OCI-LY3 (cell line): ENCODE measurements around the gene S1PR1.

ENCODE experiments used
- H2AFZ ChIP-seq: fragments of 200-600, 300-600 bp; shearing (Covaris generic); 2 replicates; pipeline ENCODE4 v1.6.0; 2014; ENCODE audit warnings: antibody characterized with exemption, low read depth, low read length
- H3K27ac ChIP-seq: fragments of 200-600, 300-600 bp; sonication (generic); 2 replicates; pipeline ENCODE4 v1.5.1; 2014; ENCODE audit warnings: mild to moderate bottlenecking, low read length, moderate library complexity, mixed read lengths
- H3K27me3 ChIP-seq: fragments of 200-600, 300-600 bp; sonication (generic); 2 replicates; pipeline ENCODE4 v1.6.1; 2014; ENCODE audit warnings: low read depth, low read length, mixed read lengths
- H3K36me3 ChIP-seq: fragments of 200-600, 300-600 bp; sonication (generic); replicated peaks from 2 replicates; pipeline ENCODE3; 2014; ENCODE audit warnings: low read depth, low read length, mixed read lengths
- H3K4me1 ChIP-seq: fragments of 300-600, 200-600 bp; sonication (generic); 2 replicates; pipeline ENCODE4 v1.6.1; 2014; ENCODE audit warnings: low read length, mixed read lengths
- H3K4me2 ChIP-seq: fragments of 200-600, 300-600 bp; sonication (generic); 2 replicates; pipeline ENCODE4 v1.6.1; 2014; ENCODE audit warnings: low read length, mixed read lengths
- H3K4me3 ChIP-seq: fragments of 300-600, 200-600 bp; sonication (generic); 2 replicates; pipeline ENCODE4 v1.5.1; 2014; ENCODE audit warnings: antibody characterized with exemption, mild to moderate bottlenecking, low read length, moderate library complexity
- H3K79me2 ChIP-seq: fragments of 300-600, 200-600 bp; shearing (Covaris generic); 2 replicates; pipeline ENCODE4 v1.6.1; 2014; ENCODE audit warnings: mild to moderate bottlenecking, low read length, mixed read lengths
- H3K9ac ChIP-seq: fragments of 300-600, 200-600 bp; shearing (Covaris generic); 2 replicates; pipeline ENCODE4 v1.6.0; 2014; ENCODE audit warnings: mild to moderate bottlenecking, low read length, moderate library complexity
- H3K9me3 ChIP-seq: fragments of 200-600, 300-600 bp; shearing (Covaris generic); 2 replicates; pipeline ENCODE4 v1.6.1; 2014; ENCODE audit warnings: low read length, mixed read lengths; ENCODE audit not compliant: insufficient read depth
- H4K20me1 ChIP-seq: fragments of 200-600, 300-600 bp; sonication (generic); 2 replicates; pipeline ENCODE4 v1.6.1; 2016; ENCODE audit warnings: low read length, mixed read lengths; ENCODE audit not compliant: insufficient read depth
- EZH2phosphoT487 ChIP-seq: fragments of 200-600 bp; shearing (Covaris generic); IDR thresholded peaks from 2 replicates; pipeline ENCODE4 v1.6.1; 2018; ENCODE audit warnings: antibody characterized with exemption, mixed run types, low read depth
- TF ChIP-seq, protein P1 (sequence below): fragments of 200-600, 300-600 bp; sonication (generic); IDR thresholded peaks from 2 replicates; pipeline ENCODE4 v1.5.1; 2014; ENCODE audit warnings: antibody characterized with exemption, low read length, low read depth

The S1PR1 gene

DNA sequence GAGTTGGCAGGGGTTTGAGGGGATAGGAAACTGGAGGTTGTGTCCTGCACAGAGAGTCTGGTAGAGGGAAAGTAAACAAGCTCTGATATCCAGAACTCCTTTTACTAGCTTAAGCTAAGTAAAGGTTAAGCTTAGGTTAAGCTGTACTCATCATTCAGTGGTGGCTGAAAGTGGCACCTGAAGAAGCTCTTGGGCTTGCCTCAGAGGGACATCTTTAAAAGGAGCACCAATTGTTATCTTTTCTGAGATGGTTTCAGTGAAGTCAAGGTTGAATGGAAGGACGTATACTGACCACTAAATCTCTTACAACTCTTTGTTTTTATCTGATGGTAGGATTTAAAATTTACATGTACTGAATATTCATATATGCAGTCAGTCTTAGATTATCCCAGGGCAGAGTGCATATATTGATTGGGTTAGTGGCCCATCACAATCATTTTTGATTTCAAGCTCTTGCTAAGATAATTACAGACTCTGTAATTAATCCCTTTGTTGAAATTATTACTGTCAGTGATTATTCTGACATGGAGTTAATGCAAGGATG is 43.3 kb downstream of the S1PR1 start:
- H3K9me3 ChIP-seq, result no peaks in the 10 kb centered on the region
- H3K36me3 ChIP-seq, result no peaks in the 10 kb centered on the region
- no peak overlapping the region for H3K4me2 ChIP-seq
- no peak overlapping the region for H3K27ac ChIP-seq
- H2AFZ ChIP-seq, result no peak overlapping the region
- no peak overlapping the region for H3K4me3 ChIP-seq
- H3K9ac ChIP-seq, result no peak overlapping the region
- TF ChIP-seq, protein P1, sequence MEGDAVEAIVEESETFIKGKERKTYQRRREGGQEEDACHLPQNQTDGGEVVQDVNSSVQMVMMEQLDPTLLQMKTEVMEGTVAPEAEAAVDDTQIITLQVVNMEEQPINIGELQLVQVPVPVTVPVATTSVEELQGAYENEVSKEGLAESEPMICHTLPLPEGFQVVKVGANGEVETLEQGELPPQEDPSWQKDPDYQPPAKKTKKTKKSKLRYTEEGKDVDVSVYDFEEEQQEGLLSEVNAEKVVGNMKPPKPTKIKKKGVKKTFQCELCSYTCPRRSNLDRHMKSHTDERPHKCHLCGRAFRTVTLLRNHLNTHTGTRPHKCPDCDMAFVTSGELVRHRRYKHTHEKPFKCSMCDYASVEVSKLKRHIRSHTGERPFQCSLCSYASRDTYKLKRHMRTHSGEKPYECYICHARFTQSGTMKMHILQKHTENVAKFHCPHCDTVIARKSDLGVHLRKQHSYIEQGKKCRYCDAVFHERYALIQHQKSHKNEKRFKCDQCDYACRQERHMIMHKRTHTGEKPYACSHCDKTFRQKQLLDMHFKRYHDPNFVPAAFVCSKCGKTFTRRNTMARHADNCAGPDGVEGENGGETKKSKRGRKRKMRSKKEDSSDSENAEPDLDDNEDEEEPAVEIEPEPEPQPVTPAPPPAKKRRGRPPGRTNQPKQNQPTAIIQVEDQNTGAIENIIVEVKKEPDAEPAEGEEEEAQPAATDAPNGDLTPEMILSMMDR, result no peak
- no peak for TF ChIP-seq EZH2phosphoT487
- no peaks in the 10 kb centered on the region for H3K4me1 ChIP-seq
- H3K27me3 ChIP-seq, result peaks cover 32% of the 10 kb centered on the region
- H3K79me2 ChIP-seq, result no peaks in the 10 kb centered on the region
- H4K20me1 ChIP-seq, result no peaks in the 10 kb centered on the region

DNA sequence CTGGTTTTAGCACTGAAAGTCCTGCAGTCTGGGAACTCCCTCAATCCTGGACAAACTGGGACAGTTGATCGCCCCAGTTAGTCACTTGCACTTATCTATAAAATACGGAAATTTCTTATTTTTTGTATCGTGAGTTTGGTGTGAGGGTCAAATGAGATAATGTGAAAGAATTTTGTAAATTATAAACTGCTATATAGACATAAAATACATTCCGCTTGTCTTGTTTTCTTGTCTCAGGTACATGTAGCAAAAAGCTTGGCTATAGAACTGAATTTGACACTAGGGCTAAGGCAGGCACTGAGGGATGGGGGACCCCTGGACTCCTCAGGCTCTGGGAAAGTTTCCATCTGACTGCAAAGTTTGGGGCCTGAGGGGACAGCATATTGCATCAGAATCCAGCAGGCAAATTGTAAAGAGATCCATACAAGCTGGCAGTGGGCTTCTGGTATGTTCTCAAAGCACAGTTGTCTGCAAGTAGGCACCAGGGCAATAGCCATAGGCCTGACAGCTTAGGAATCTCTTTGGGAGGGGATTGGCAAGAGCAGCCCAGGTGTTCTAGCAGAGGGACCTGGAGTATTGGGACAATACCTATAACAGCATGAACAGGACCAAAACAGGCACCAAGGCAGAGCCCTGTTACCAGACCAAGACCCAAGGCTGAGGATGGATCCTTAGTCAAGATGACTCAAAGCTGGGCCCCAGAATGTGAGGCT is 44.3 kb downstream of the S1PR1 start:
- Histone ChIP-seq H3K36me3 (no peaks in the 10 kb centered on the region), H4K20me1 (no peaks in the 10 kb centered on the region), H3K4me1 (no peaks in the 10 kb centered on the region), H3K27me3 (peaks cover 28% of the 10 kb centered on the region), H3K4me3 (no peak overlapping the region), H3K4me2 (no peak overlapping the region), H3K27ac (no peak overlapping the region), H3K9ac (no peak overlapping the region), H2AFZ (no peak overlapping the region), H3K9me3 (no peaks in the 10 kb centered on the region), H3K79me2 (no peaks in the 10 kb centered on the region)
- no peak for TF ChIP-seq EZH2phosphoT487
- TF ChIP-seq, protein P1, result no peak

DNA sequence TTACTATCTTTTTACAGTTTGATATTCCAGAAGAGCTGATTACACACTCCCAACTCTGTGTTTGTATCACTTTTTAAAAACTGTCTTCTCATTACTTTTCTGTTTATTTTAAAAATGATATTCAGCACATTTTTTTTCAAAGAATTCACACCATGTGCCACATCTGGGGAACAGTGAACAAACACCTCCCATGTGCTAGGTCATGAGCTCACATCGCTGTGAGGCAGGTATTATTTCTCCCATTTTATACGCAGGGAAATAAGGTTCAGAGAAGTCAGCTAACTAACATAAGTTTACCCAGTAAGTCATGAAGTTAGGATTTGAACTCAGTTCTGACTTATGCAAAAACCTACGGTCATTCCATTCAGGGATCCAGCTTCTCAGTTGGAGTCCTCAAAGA is 44.9 kb downstream of the S1PR1 start:
- H3K27me3 ChIP-seq, result peaks cover 28% of the 10 kb centered on the region

DNA sequence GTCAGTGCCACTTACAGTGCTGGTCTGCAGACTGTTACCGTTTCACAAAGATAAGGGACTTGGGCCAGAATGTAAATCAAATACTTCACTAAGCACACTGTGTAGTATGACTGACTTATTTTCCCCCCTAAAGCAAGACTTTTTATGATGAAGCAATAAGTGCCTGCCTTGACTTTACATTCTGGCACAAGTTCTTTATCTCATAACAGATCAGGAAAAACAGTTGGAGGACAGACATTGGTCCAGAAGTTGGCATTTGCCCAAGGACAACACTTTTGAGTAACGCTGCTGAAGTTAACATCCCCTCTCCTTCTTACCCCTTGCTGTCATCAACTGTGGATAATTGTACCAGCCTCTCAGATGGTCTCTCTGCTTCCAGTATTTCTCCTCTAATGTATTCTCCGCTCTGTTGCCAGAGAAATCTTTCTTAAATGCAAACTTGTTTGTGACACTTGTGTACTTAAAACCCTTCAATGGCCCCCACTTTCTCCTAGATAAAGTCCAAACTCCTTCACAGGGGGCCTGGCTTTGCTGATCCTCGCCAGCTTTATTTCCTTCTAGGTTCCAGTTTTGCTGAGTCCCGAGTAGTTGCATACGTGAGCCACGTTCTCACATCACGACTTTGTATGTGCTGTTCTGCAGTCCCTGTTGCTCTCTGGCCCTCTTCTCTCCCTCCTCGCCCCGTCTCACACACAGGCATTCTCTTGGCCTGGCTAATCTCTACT is 45.7 kb downstream of the S1PR1 start:
- Histone ChIP-seq H3K4me2 (no peak overlapping the region), H3K4me1 (no peaks in the 10 kb centered on the region), H3K4me3 (no peak overlapping the region), H3K27me3 (peaks cover 28% of the 10 kb centered on the region), H2AFZ (no peak overlapping the region), H3K79me2 (no peaks in the 10 kb centered on the region), H3K9me3 (no peaks in the 10 kb centered on the region), H4K20me1 (no peaks in the 10 kb centered on the region), H3K27ac (no peak overlapping the region), H3K9ac (no peak overlapping the region), H3K36me3 (no peaks in the 10 kb centered on the region)
- no peak for TF ChIP-seq EZH2phosphoT487
- TF ChIP-seq, protein P1, result no peak

More for the DNA sequence above, 44.9 kb downstream of the S1PR1 start:
- Histone ChIP-seq H3K4me3 (no peak overlapping the region), H3K36me3 (no peaks in the 10 kb centered on the region), H3K27ac (no peak overlapping the region), H2AFZ (no peak overlapping the region), H3K9ac (no peak overlapping the region), H3K4me2 (no peak overlapping the region), H3K9me3 (no peaks in the 10 kb centered on the region), H3K79me2 (no peaks in the 10 kb centered on the region), H3K4me1 (no peaks in the 10 kb centered on the region), H4K20me1 (no peaks in the 10 kb centered on the region)
- TF ChIP-seq, protein P1, result no peak
- no peak for TF ChIP-seq EZH2phosphoT487
